Spleen (tissue), 11 donors: ENCODE measurements around the gene SHOC2. TPM values are rescaled to one million over a fixed set of nuclear protein-coding genes. Genes with fewer than 3 reads are reported as not detected.
A peak's percentile ranks its signal among the peaks of the same experiment; 100 is the strongest.

ENCODE experiments used
- DNase-seq: peaks from one replicate; pipeline ENCODE4 v3.0.0-alpha.2; 2020
- H3K27ac ChIP-seq, 8 donors: fragments of 200-600 bp; sonication (generic) in 7 of 8; 1 replicate in 4 of 8; 2 replicates in 4 of 8; pipeline versions ENCODE4 v1.5.0 to v1.8.0; 2016 to 2021; ENCODE audit warnings: inconsistent platforms in 4 of 8, mild to moderate bottlenecking in 4 of 8, moderate library complexity in 1 of 8
- H3K27me3 ChIP-seq, 7 donors: fragments of 200-600 bp; sonication (generic) in 6 of 7; replicated peaks in 1 of 7; 1 replicate in 4 of 7; 2 replicates in 3 of 7; pipeline versions ENCODE4 v1.5.0 to v1.8.0; 2016 to 2021; ENCODE audit warnings: inconsistent platforms in 3 of 7, mild to moderate bottlenecking in 1 of 7
- H3K36me3 ChIP-seq, 6 donors: fragments of 200-600 bp; sonication (generic) in 5 of 6; 1 replicate in 4 of 6; 2 replicates in 2 of 6; pipeline versions ENCODE4 v1.5.0 to v1.8.0; 2016 to 2021; ENCODE audit warnings: inconsistent platforms in 2 of 6
- H3K4me1 ChIP-seq, 6 donors: fragments of 200-600 bp; sonication (generic) in 5 of 6; 1 replicate in 3 of 6; 2 replicates in 3 of 6; pipeline versions ENCODE4 v1.5.0 to v1.8.0; 2016 to 2021; ENCODE audit warnings: inconsistent platforms in 3 of 6
- H3K4me3 ChIP-seq, 8 donors: fragments of 200-600 bp; sonication (generic) in 7 of 8; 1 replicate in 4 of 8; 2 replicates in 4 of 8; pipeline versions ENCODE4 v1.5.0 to v1.8.0; 2016 to 2021; ENCODE audit warnings: inconsistent platforms in 4 of 8, mild to moderate bottlenecking in 4 of 8, moderate library complexity in 2 of 8
- H3K9me3 ChIP-seq, 8 donors: fragments of 200-600 bp; sonication (generic) in 7 of 8; 1 replicate in 4 of 8; 2 replicates in 4 of 8; pipeline versions ENCODE4 v1.5.0 to v1.8.0; 2016 to 2021; ENCODE audit warnings: inconsistent platforms in 4 of 8
- CTCF ChIP-seq, 11 experiments: fragments of 200-600 bp in 7 of 11; fragments of 450-650 bp in 4 of 11; sonication (generic) in 4 of 11; IDR thresholded peaks in 8 of 11; conservative IDR thresholded peaks in 3 of 11; 1 replicate in 7 of 11; 2 replicates in 4 of 11; pipeline versions ENCODE4 v1.4.0 to v1.8.0; 2016 to 2021; ENCODE audit warnings: antibody characterized with exemption in 11 of 11, inconsistent platforms in 4 of 11, mild to moderate bottlenecking in 1 of 11
- POLR2A ChIP-seq, 3 donors: fragments of 450-650 bp; IDR thresholded peaks; one replicate each; pipeline ENCODE4 v1.5.1; 2017; ENCODE audit warnings: antibody characterized with exemption in 3 of 3, mild to moderate bottlenecking in 1 of 3
- POLR2AphosphoS5 ChIP-seq, 3 donors: sonication (generic); formaldehyde crosslinking; IDR thresholded peaks; one replicate each; pipeline ENCODE4 v1.5.1; 2017; ENCODE audit warnings: antibody characterized with exemption in 3 of 3
- WGBS, 5 donors: extraction: QIAGEN DNeasy Blood & Tissue Kit in 3 of 5; methylation state at CpG; one replicate each; pipeline versions ENCODE4 v1.1.5 to v1.1.7; 2013 to 2018; 5-methylcytosine and 5-hydroxymethylcytosine counted together
- intact Hi-C: fragments of 100-400 bp; cut with DNase I; formaldehyde crosslinking; loops from one replicate; pipeline ENCODE4 v1.15.0; 2023; ENCODE audit warnings: low total_unique reads
- polyA plus RNA-seq, 3 donors: library from polyadenylated mRNA; stranded (reverse); fragments of 200-250 nt; gene quantifications; one replicate each; pipeline ENCODE4 v1.2.1, GENCODE V29; 2013
- total RNA-seq, 7 donors: library from RNA; depleted of rRNA in 3 of 7; stranded (reverse); fragments of >200 nt in 3 of 7; fragmentation: NEBNext Ultra II Directional in 4 of 7; extraction: Animal tissue kit (Norgen Biotek cat#: 25700) in 4 of 7; gene quantifications; one replicate each; pipeline versions ENCODE4 v1.1.0 to v1.2.1, GENCODE V29; 2016 to 2021
- donor health status: healthy with polysubstance abuse.
- donor health status: DM: no; HTN: no; CAD: no; lungs with moderate emphysema.
- donor health status: DM: no; HTN: no; CAD: no.
- donor health status: Bipolar disorder and iron deficiency.
- donor health status: healthy.
- donor health status: DM: no; HTN: no; CAD: no.
- donor health status: DM: yes; HTN: yes; CAD: no.

Gene SHOC2
- total and polyA plus RNA-seq, 10 donors: 17.6 to 80.4 (median 64.6) TPM

GRCh38 chr10:110916554-110917346, 2.7 kb upstream of the SHOC2 start:
- intact Hi-C loops: no loop called here
- H3K9me3 ChIP-seq: no peaks in the 10 kb centered on the region
- H3K4me3 ChIP-seq: no peak overlapping the region
- no peak for TF ChIP-seq POLR2A (IDR thresholded peaks at IDR 0.05)
- TF ChIP-seq CTCF (IDR thresholded peaks at IDR 0.05 in 8 of 11, conservative IDR thresholded peaks at IDR 0.05 in 3 of 11): no peak
- TF ChIP-seq POLR2AphosphoS5 (IDR thresholded peaks at IDR 0.05): no peak
- no peak overlapping the region for H3K27ac ChIP-seq
- H3K27me3 ChIP-seq: no peaks in the 10 kb centered on the region
- peaks cover 0 to 20% (median 0%) of the 10 kb centered on the region in 6 donors for H3K36me3 ChIP-seq
- WGBS, 5 donors: 91 to 97% (median 94%) methylated on average over 3 of the region's 3 CpGs
- H3K4me1 ChIP-seq: peaks cover 10 to 57% (median 28%) of the 10 kb centered on the region in 6 donors
- DNase-seq: no peak

GRCh38 chr10:110918269-110918642, 1.1 kb upstream of the SHOC2 start:
- peak overlapping the region; percentile 62 to 93 (median 76) for H3K4me3 ChIP-seq
- no peak for TF ChIP-seq POLR2A (IDR thresholded peaks at IDR 0.05)
- peak in 1 of 3 donors; percentile 78 for TF ChIP-seq POLR2AphosphoS5 (IDR thresholded peaks at IDR 0.05)
- peak in 2 of 11 experiments; percentile 4 to 29 for TF ChIP-seq CTCF (IDR thresholded peaks at IDR 0.05 in 8 of 11, conservative IDR thresholded peaks at IDR 0.05 in 3 of 11)
- peaks cover 13 to 72% (median 43%) of the 10 kb centered on the region in 6 donors for H3K4me1 ChIP-seq
- H3K27ac ChIP-seq: peak overlapping the region; percentile 96 to 100 (median 97)
- H3K9me3 ChIP-seq: no peaks in the 10 kb centered on the region
- DNase-seq: no peak
- peaks cover 0 to 15% (median 0%) of the 10 kb centered on the region in 6 donors for H3K36me3 ChIP-seq
- WGBS, 5 donors: 1 to 3% (median 1%) methylated on average over 10 to 15 of the region's 15 CpGs
- no peaks in the 10 kb centered on the region for H3K27me3 ChIP-seq
- intact Hi-C loops: no loop called here

- peak in 8 of 11 experiments; percentile 15 to 64 (median 38) for TF ChIP-seq CTCF (IDR thresholded peaks at IDR 0.05 in 8 of 11, conservative IDR thresholded peaks at IDR 0.05 in 3 of 11)
- TF ChIP-seq POLR2A (IDR thresholded peaks at IDR 0.05): peak in 2 of 3 donors; percentile 4 to 45
- TF ChIP-seq POLR2AphosphoS5 (IDR thresholded peaks at IDR 0.05): peak; percentile 87 to 93 (median 89)
- peak within 1 kb of the TSS; percentile 96 to 100 (median 97) for H3K27ac ChIP-seq
- peaks cover 13 to 78% (median 48%) of the 10 kb centered on the region in 6 donors for H3K4me1 ChIP-seq
- H3K9me3 ChIP-seq: no peaks in the 10 kb centered on the region
- peak within 1 kb of the TSS; percentile 62 to 93 (median 76) for H3K4me3 ChIP-seq
- WGBS, 5 donors: 0 to 1% (median 0%) methylated on average over 17 to 40 of the region's 40 CpGs
- DNase-seq: peak; percentile 99
- peaks cover 0 to 15% (median 0%) of the 10 kb centered on the region in 6 donors for H3K36me3 ChIP-seq
- intact Hi-C loops: no loop called here
- no peaks in the 10 kb centered on the region for H3K27me3 ChIP-seq
Observed at GRCh38 chr10:110918643-110919348, 608 bp upstream of the SHOC2 start, which contains the start of gene BBIP1. BBIP1 (minus strand) TSS chr10:110919180; CDS start chr10:110918157, 1,023 bp downstream.
